Regular cardiac myocyte (primary cell): ENCODE measurements around the gene AFTPH. TPM values are rescaled to one million over a fixed set of nuclear protein-coding genes. Genes with fewer than 3 reads are reported as not detected.

Experiments
- total RNA-seq: library from RNA; depleted of rRNA; stranded (reverse); fragments of >200 nt; gene quantifications from 2 replicates; pipeline ENCODE4 v1.2.3, GENCODE V29; 2014

The AFTPH gene
- total RNA-seq: 33.4 and 44.3 TPM in 2 replicates

GRCh38 chr2:64523666-64524603 is at the start of gene AFTPH:
TSS of gene AFTPH (plus strand) at chr2:64524328. CDS start at chr2:64551475, 27,147 bp downstream.

Other genes with a start within 250 kb of the AFTPH start
- 3.1 and 6.2 TPM in 2 replicates for gene LGALSL, start 70.2 kb upstream of the AFTPH start, total RNA-seq
- gene SERTAD2, start 129.6 kb downstream of the AFTPH start, total RNA-seq: 9.4 and 11.0 TPM in 2 replicates